ENCODE measurements around the gene EIF2B4. TPM values are rescaled to one million over a fixed set of nuclear protein-coding genes. Genes with fewer than 3 reads are reported as not detected.

The EIF2B4 gene
- total and polyA plus RNA-seq, 2 of the 13 experiments (the other 11 are each of a cell fraction or from before 2014, with no cell fraction given), result 91.5 to 96.4 TPM

GRCh38 chr2:27320958-27321543 is 49.1 kb downstream of the EIF2B4 start (continued):
- TF ChIP-seq ATF5 (CRISPR knock-in tag; IDR thresholded peaks at IDR 0.05; ENCODE audit: low read depth) (no peak), LBX2 (CRISPR knock-in tag; IDR thresholded peaks at IDR 0.05; ENCODE audit: borderline replicate concordance) (0 out of 2 replicates have a peak, but pooled peaks have one; percentile 54), ZNF740 (CRISPR knock-in tag; IDR thresholded peaks at IDR 0.05) (no peak), ZBTB38 (CRISPR knock-in tag; IDR thresholded peaks at IDR 0.05) (peak; percentile 78; the same call in 1 of the 2 replicates), MAZ (IDR thresholded peaks at IDR 0.05; ENCODE audit: borderline replicate concordance, low read depth, low read length) (no peak), MAZ (CRISPR knock-in tag; IDR thresholded peaks at IDR 0.05; ENCODE audit: low read depth) (peak; percentile 79; the same call in 1 of the 2 replicates), ZNF567 (CRISPR knock-in tag; IDR thresholded peaks at IDR 0.05; ENCODE audit: borderline replicate concordance) (no peak), PHF21A (CRISPR knock-in tag; IDR thresholded peaks at IDR 0.05) (peak; percentile 96), NAIF1 (CRISPR knock-in tag; IDR thresholded peaks at IDR 0.05; ENCODE audit: borderline replicate concordance) (peak; percentile 81; the same call in 1 of the 2 replicates), XBP1 (CRISPR knock-in tag; IDR thresholded peaks at IDR 0.05) (no peak), ZBTB42 (CRISPR knock-in tag; IDR thresholded peaks at IDR 0.05) (no peak), SP4 (CRISPR knock-in tag; IDR thresholded peaks at IDR 0.05) (peak; percentile 59; the same call in 1 of the 2 replicates), CREB3 (CRISPR knock-in tag; IDR thresholded peaks at IDR 0.05) (no peak), KLF16 (CRISPR knock-in tag; IDR thresholded peaks at IDR 0.05) (peak in 1 of 2 experiments; percentile 84; a peak in 2 of 4 replicates), HIVEP1 (CRISPR knock-in tag; IDR thresholded peaks at IDR 0.05) (0 out of 2 replicates have a peak, but pooled peaks have one; percentile 27), ZNF646 (CRISPR knock-in tag; IDR thresholded peaks at IDR 0.05) (no peak), ASH2L (IDR thresholded peaks at IDR 0.05; ENCODE audit: insufficient read length, low read depth, low read length) (no peak), SP1 (IDR thresholded peaks at IDR 0.05) (no peak), SP1 (CRISPR knock-in tag; IDR thresholded peaks at IDR 0.05) (peak; percentile 63), MIXL1 (CRISPR knock-in tag; IDR thresholded peaks at IDR 0.05) (peak; percentile 86)
